Measurements from ENCODE around the gene UBP1.
"Not testable (repeated sequence)": the region's sequence is repeated elsewhere in the genome, so short reads cannot be mapped to it uniquely, and the experiment has no call there.

Gene UBP1

DNA sequence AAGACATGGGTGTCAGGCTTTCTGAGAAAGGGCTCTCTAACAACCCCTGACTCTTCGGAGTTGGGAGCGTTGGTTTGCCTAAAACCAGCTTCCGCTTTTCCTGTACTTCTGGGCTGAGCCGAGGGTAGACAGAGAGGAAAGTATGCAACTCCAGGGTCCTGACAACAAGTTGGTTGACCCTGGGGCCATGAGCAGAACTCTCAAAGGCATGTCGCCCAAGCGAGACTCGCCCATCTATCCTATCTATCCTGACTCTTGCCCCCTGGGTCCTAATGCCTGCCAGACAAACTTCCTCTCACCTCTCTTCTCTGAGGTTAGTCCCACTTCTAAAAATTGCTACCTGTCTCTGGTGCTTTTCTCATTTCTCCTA lies 7.0 kb upstream of the UBP1 start:
- H3K9me3 ChIP-seq; H3K4me1 ChIP-seq; DNase-seq (ENCODE audit: low spot score in 2 of 2); H3K36me3 ChIP-seq (replicated peaks); H3K27me3 ChIP-seq (ENCODE audit: low read depth); in situ Hi-C loops (cut with MboI; ENCODE audit: low sequenced_read_pairs); H3K4me3 ChIP-seq: not testable (repeated sequence)

DNA sequence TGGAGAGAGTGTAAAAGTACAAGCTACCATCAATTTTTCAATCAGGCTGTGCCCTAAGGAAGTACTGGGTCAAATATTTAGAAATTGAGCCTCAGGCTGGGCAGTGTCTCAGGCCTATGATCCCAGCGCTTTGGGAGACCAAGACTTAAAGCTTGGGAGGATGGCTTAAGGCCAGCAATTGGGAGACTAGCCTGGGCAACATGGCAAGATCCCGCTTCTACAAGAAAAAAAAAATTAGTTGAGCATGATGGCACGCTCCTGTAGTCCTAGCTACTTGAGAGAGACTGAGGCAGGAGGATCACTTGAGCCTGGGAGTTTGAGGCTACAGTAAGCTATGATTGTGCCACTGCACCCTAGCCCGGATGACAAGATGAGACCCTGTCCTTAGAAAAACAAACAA lies 2.0 kb upstream of the UBP1 start:
- Histone ChIP-seq H3K36me3 (replicated peaks) (no peaks in the 10 kb centered on the region), H3K4me1 (peaks cover 2% of the 10 kb centered on the region; the same call in 1 of the 2 replicates), H3K4me3 (no peak overlapping the region), H3K27me3 (ENCODE audit: low read depth) (no peaks in the 10 kb centered on the region), H3K9me3 (no peaks in the 10 kb centered on the region)
- in situ Hi-C loops (cut with MboI; ENCODE audit: low sequenced_read_pairs) = no loop called here
- no peak for DNase-seq (ENCODE audit: low spot score in 2 of 2)

DNA sequence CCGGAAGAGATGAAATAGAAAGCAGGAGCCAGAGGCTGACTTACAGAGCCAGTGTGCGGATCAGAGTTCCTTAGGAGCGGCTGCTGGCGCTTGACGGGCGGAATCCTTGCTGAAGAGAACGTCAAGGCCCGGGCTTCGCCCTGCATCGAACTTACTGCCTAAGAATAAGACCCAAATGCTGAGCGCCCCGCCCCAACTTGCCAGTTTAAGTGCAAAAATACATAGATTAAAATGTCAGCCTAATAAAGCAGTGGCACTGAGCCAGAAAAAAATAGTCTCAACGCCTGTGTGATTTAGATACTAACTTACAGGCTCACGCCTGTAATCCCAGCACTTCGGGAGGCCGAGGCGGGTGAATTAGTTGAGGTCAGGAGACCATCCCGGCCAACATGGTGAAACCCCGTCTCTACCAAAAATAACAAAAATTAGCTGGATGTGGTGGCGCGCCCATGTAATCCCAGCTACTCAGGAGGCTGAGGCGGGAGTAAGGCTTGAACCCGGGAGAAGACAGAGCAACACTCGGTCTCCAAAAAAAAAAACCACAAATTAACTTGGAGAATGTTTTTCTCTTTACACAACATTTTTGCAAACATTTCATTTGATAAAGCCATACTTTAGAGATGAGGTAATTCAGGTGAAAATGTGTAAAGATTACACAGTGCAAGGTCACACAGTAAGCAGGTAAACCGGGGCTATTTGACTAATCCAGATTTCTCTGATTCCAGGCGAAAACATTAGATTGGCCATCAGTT lies 1.2 kb upstream of the UBP1 start:
- peak overlapping the region; percentile 54 for H3K4me3 ChIP-seq
- no peaks in the 10 kb centered on the region for H3K36me3 ChIP-seq (replicated peaks)
- H3K27me3 ChIP-seq (ENCODE audit: low read depth) = no peaks in the 10 kb centered on the region
- DNase-seq (ENCODE audit: low spot score in 2 of 2) = peak in 1 of 2 experiments; percentile 43
- in situ Hi-C loops (cut with MboI; ENCODE audit: low sequenced_read_pairs) = no loop called here
- peaks cover 2% of the 10 kb centered on the region; the same call in 1 of the 2 replicates for H3K4me1 ChIP-seq
- H3K9me3 ChIP-seq = no peaks in the 10 kb centered on the region

DNA sequence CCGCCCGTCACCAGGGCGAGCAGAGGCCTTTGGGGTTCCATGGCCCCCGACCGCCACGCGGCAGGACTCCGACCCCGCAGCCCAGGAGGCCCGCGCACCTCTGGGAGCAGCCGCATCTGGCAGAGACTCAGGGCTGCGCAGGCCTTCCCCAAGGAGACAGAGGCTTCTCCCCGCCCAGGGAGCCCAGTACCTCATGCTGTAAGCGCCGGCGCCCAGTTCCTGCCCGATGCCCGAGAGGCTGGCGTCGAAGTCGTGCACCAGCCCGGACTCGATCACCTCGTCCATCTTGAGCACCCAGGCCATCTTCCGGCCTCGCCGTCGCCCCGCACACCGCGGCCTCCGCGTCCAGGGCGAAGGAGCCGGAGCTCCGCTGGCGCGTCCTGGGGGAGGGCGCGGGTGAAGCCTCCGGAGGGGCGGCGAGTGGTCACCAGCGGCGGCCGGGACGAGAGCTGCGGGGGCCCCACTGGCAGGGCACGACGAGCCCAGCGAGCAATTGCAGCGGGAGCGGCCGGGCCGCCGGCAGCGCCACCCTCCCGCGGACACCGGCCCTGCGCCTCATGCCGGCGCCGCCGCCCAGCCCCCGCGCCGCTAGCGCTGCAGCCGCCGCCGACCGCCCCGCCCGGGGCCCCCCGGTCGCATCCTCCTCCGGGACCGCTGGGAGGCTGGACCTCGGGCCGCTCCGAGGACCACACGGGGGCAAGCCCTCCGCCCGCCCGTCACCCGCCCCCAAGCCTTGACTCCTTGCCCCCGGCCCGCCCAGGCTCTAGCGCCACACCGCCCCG lies 468 bp downstream of the UBP1 start:
- Histone ChIP-seq H3K36me3 (replicated peaks) (no peaks in the 10 kb centered on the region), H3K27me3 (ENCODE audit: low read depth) (no peaks in the 10 kb centered on the region), H3K9me3 (no peaks in the 10 kb centered on the region), H3K4me3 (peak overlapping the region; percentile 77), H3K4me1 (peaks cover 11% of the 10 kb centered on the region; the same call in 1 of the 2 replicates)
- peak in 1 of 2 experiments; percentile 62 for DNase-seq (ENCODE audit: low spot score in 2 of 2)
- in situ Hi-C loops (cut with MboI; ENCODE audit: low sequenced_read_pairs) = no loop called here

DNA sequence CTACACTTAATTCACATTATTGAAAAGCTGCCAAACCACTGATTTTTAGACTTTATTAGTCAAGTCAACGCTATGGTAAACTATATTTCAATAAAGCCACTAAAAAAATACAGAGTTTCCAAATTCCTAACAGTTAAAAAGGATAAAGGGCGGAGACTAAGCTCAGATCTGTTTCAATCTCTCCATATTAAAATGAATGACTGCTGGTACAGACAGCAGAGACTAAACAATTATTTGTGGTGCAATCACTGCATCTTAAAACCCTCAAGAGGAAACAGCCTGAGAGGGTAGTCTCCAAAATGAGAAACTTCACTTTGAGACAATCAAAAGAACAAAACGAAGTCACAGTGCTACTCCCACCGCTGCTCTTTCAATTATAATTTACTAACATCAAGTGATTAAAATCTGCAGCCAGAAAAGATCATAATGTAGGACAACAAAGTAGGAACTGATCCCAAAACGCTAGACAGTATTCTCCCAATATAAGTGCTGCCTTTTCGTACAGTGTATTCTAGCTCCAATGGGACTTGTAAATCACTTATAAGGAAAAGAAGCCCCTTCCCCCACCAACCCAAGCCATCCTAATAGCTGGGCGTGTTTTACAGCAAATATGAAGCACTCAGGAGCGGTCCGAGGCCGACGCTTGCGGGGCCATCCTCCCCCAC lies 1.2 kb downstream of the UBP1 start:
- Histone ChIP-seq H3K36me3 (replicated peaks) (no peaks in the 10 kb centered on the region), H3K4me1 (peaks cover 11% of the 10 kb centered on the region; the same call in 1 of the 2 replicates), H3K27me3 (ENCODE audit: low read depth) (no peaks in the 10 kb centered on the region), H3K4me3 (peak overlapping the region; percentile 77), H3K9me3 (no peaks in the 10 kb centered on the region)
- DNase-seq (ENCODE audit: low spot score in 2 of 2) = peak; percentile 40 to 61
- in situ Hi-C loops (cut with MboI; ENCODE audit: low sequenced_read_pairs) = no loop called here

DNA sequence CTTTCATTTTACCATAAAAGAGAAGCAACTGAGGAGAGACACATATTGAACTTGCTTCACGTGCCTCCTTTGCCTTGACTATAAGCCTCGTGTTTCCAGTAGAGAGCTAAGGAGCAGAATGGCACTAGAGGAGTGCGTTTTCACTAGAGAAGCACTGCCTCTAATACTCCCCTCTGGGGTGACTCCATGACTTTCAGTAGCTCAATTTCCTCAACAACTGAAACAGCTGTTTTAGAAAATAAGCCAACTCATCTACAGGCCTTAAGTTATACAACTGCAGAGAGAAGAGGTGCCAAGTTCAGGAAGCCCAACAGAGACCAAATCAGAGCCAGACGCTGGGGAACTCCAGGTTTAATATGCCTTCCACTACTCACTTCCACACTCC lies 1.9 kb downstream of the UBP1 start:
- H3K27me3 ChIP-seq (ENCODE audit: low read depth) = no peaks in the 10 kb centered on the region
- DNase-seq (ENCODE audit: low spot score in 2 of 2) = peak in 1 of 2 experiments; percentile 44
- H3K9me3 ChIP-seq = no peaks in the 10 kb centered on the region
- peak overlapping the region; percentile 77 for H3K4me3 ChIP-seq
- in situ Hi-C loops (cut with MboI; ENCODE audit: low sequenced_read_pairs) = no loop called here
- H3K4me1 ChIP-seq = peaks cover 11% of the 10 kb centered on the region; the same call in 1 of the 2 replicates
- no peaks in the 10 kb centered on the region for H3K36me3 ChIP-seq (replicated peaks)

DNA sequence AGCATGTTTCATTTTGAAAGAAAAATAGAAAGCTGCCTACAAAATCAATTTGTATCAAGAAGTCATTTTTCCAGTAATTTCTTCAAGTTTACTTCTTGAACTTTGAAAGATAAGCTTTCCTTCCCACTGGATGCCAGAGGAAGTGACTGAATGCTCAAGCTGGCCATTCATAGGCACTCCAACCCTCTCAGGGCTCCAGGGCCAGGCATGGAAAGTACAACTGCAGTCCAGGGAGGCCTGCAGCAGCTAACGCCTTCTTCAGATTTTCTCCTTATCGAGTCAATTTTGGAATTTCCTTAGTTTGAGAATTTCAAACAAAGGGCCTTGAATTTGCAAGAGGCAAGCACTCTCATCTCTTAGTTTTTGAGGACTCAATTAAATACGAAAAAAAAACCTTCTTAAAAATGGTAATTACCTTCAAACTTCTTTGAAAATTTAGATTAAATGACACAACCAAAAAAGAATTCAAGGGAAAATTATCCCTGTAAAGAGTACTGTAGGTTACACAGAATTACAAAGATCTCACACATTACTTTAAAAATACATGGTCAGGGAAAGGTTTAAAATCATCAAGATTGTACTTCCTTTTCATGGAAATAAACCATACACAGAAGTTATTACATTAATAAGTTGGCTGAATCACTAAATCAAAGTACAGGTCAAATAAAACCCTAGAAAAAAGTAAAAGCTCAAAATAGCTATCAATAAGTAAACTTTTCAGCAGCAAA lies 2.5 kb downstream of the UBP1 start:
- H3K9me3 ChIP-seq = no peaks in the 10 kb centered on the region
- in situ Hi-C loops (cut with MboI; ENCODE audit: low sequenced_read_pairs) = no loop called here
- DNase-seq (ENCODE audit: low spot score in 2 of 2) = peak; percentile 47 to 64
- peaks cover 11% of the 10 kb centered on the region; the same call in 1 of the 2 replicates for H3K4me1 ChIP-seq
- no peaks in the 10 kb centered on the region for H3K27me3 ChIP-seq (ENCODE audit: low read depth)
- H3K36me3 ChIP-seq (replicated peaks) = no peaks in the 10 kb centered on the region
- H3K4me3 ChIP-seq = peak overlapping the region; percentile 77

DNA sequence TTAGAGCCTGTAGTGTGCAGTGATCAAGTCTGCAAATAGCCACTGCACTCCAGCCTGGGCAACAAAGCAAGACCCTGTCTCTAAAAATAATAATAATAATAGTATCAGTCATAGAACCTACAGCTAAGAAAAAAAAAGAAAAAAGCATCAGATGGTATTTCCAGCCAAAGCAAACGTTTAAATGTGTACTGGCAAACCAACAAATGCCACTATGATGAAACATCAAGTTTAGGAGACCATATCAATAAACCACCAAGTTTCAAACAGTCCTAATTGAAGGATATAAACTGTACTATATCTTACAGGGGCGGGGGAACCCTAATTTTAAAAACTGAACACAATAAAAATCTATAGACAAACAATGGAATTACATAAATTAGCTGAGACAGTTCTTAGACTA lies 6.4 kb downstream of the UBP1 start:
- in situ Hi-C loops (cut with MboI; ENCODE audit: low sequenced_read_pairs) = no loop called here
- Histone ChIP-seq H3K4me1 (peaks cover 14% of the 10 kb centered on the region), H3K9me3 (no peaks in the 10 kb centered on the region), H3K27me3 (ENCODE audit: low read depth) (no peaks in the 10 kb centered on the region), H3K36me3 (replicated peaks) (no peaks in the 10 kb centered on the region), H3K4me3 (no peak overlapping the region)
- DNase-seq (ENCODE audit: low spot score in 2 of 2) = no peak

DNA sequence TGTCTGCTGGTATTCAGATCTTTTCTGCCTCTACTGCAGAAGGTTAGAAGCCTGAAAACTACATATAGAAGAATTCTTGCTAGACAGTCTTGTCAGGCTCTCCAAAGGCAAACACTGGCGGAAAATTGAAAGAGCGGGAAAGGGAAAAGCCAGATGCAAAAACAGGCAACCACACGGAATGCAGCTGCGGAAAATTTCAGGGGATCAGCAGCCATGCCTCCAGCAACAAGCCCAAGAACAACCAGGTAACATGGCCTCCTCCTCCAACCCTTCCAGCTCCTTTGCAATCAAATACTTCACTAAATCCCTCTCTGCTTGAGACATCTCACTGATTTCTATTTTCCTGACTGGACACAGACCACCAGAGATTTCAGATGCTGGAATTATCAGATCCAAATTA lies 9.6 kb downstream of the UBP1 start:
- in situ Hi-C loops (cut with MboI; ENCODE audit: low sequenced_read_pairs) = no loop called here
- no peak overlapping the region for H3K4me3 ChIP-seq
- H3K27me3 ChIP-seq (ENCODE audit: low read depth) = no peaks in the 10 kb centered on the region
- H3K36me3 ChIP-seq (replicated peaks) = no peaks in the 10 kb centered on the region; the same call in 1 of the 2 replicates
- no peak for DNase-seq (ENCODE audit: low spot score in 2 of 2)
- no peaks in the 10 kb centered on the region for H3K9me3 ChIP-seq
- H3K4me1 ChIP-seq = peaks cover 26% of the 10 kb centered on the region

DNA sequence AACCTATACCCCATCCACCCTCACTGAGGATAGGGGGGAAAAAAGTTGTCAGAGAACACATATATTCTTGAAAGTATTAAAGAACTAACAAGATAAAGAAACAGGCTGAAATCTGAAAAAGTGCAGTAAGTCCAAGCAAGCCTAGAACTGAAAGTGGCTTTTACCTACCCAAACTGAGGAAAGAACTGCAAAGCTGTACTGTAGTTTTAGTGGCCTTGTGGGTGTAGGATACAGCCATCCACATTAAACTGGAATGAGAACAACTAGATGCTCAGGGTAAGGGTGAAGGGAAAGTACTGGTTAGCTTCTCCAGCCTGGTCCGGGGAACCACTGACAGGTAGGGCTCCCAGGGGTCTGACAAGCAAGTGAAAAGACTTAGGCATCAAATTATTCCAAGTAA lies 10.1 kb downstream of the UBP1 start:
- no peak for DNase-seq (ENCODE audit: low spot score in 2 of 2)
- in situ Hi-C loops (cut with MboI; ENCODE audit: low sequenced_read_pairs) = no loop called here
- Histone ChIP-seq H3K4me3 (no peak overlapping the region), H3K4me1 (peaks cover 28% of the 10 kb centered on the region), H3K9me3 (no peaks in the 10 kb centered on the region), H3K27me3 (ENCODE audit: low read depth) (no peaks in the 10 kb centered on the region), H3K36me3 (replicated peaks) (peaks cover 5% of the 10 kb centered on the region)

DNA sequence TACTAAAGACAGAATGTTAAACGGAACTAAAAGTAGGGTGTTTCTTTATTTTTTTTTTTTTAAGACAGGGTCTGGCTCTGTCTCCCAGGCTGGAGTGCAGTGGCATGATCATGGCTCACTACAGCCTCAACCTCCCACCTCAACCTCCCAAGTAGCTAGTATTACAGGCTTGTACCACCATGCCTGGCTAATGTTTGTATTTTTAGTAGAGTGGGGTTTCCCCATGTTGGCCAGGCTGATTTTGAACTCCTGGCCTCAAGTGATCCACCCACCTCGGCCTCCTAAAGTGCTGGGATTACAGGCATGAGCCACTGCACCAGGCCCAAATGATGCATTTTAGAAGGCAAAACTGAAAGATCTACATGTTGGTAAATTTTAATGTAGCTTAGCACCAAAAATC lies 10.9 kb downstream of the UBP1 start:
- H3K4me3 ChIP-seq; DNase-seq (ENCODE audit: low spot score in 2 of 2); H3K9me3 ChIP-seq; in situ Hi-C loops (cut with MboI; ENCODE audit: low sequenced_read_pairs); H3K27me3 ChIP-seq (ENCODE audit: low read depth): not testable (repeated sequence)
- peaks cover 29% of the 10 kb centered on the region for H3K4me1 ChIP-seq
- peaks cover 10% of the 10 kb centered on the region for H3K36me3 ChIP-seq (replicated peaks)

DNA sequence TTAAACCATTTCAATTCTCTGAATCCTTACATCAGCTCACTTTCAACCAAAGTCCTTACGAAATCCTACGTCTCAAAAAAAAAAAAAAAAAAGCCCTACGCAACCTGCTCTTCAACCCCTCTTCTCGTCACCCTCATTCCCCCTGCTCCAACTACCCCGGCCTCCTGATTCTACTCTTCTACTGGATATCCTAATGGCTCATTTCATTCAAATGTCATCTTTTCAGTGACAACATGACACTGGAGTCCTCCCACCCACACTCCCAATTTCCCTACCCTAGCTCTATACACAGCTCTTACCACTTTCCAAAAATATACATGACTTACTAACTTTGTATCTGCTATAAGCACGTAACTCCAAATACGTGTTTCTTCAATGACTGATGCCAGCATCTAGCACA lies 11.5 kb downstream of the UBP1 start:
- Histone ChIP-seq H3K4me1 (peaks cover 29% of the 10 kb centered on the region), H3K9me3 (no peaks in the 10 kb centered on the region), H3K36me3 (replicated peaks) (peaks cover 11% of the 10 kb centered on the region), H3K4me3 (no peak overlapping the region), H3K27me3 (ENCODE audit: low read depth) (no peaks in the 10 kb centered on the region)
- DNase-seq (ENCODE audit: low spot score in 2 of 2) = no peak
- in situ Hi-C loops (cut with MboI; ENCODE audit: low sequenced_read_pairs) = no loop called here

DNA sequence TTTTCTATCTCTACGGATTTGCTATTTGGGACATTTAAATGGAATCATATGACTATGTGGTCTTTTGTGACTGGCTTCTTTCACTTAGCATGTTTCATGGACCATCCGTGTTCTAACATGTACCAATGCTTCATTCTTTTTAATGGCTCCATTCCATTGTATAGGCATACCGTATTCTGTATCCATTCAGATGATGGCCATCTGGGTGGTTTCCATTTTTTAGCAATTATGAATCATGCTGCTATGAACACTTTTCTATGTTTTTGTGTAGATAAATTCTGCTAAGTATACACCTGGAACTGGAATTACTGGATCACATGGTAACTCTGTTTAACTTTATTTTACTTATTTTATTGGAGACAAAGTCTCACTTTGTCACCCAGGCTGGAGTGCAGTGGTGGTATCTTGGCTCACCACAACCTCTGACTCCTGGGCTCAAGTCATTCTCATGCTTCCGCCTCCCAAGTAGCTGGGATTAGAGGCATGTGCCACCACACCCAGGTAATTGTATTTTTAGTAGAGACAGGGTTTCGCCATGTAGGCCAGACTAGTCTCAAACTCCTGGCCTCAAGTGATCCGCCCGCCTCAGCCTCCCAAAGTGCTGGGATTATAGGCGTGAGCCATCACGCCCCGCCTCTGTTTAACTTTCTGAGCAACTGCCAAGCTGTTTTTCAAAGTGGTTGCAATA lies 13.4 kb downstream of the UBP1 start:
- no peak overlapping the region for H3K4me3 ChIP-seq
- in situ Hi-C loops (cut with MboI; ENCODE audit: low sequenced_read_pairs) = no loop called here

More for the DNA sequence above, 13.4 kb downstream of the UBP1 start:
- Histone ChIP-seq H3K36me3 (replicated peaks) (peaks cover 21% of the 10 kb centered on the region), H3K9me3 (no peaks in the 10 kb centered on the region), H3K27me3 (ENCODE audit: low read depth) (no peaks in the 10 kb centered on the region), H3K4me1 (peaks cover 29% of the 10 kb centered on the region)
- DNase-seq (ENCODE audit: low spot score in 2 of 2) = peak in 1 of 2 experiments; percentile 41
